Esophagus muscularis mucosa (tissue), 4 donors: ENCODE data around the gene SUN1. TPM values are rescaled to one million over a fixed set of nuclear protein-coding genes. Genes with fewer than 3 reads are reported as not detected.

Experiments used
- DNase-seq: peaks from one replicate; pipeline ENCODE4 v3.0.0-alpha.2; 2017; ENCODE audit errors: extremely low spot score
- H3K27ac ChIP-seq, 4 donors: fragments of 200-600 bp; sonication (generic); replicated peaks in 1 of 4; 1 replicate in 3 of 4; 2 replicates in 1 of 4; pipeline ENCODE4 v1.5.1; 2016 to 2019; ENCODE audit warnings: mild to moderate bottlenecking in 1 of 4
- H3K27me3 ChIP-seq, 4 donors: fragments of 200-600 bp; sonication (generic); one replicate each; pipeline versions ENCODE4 v1.5.1 to v1.6.0; 2016 to 2019
- H3K36me3 ChIP-seq, 4 donors: fragments of 200-600 bp; sonication (generic); one replicate each; pipeline ENCODE4 v1.5.1; 2016 to 2019
- H3K4me1 ChIP-seq, 4 donors: fragments of 200-600 bp; sonication (generic); one replicate each; pipeline ENCODE4 v1.5.1; 2016 to 2019
- H3K4me3 ChIP-seq, 4 donors: fragments of 200-600 bp; sonication (generic); 1 replicate in 2 of 4; 2 replicates in 2 of 4; pipeline ENCODE4 v1.5.1; 2016 to 2019; ENCODE audit warnings: mild to moderate bottlenecking in 4 of 4, moderate library complexity in 1 of 4
- H3K9me3 ChIP-seq, 4 donors: fragments of 200-600 bp; sonication (generic); 1 replicate in 3 of 4; 2 replicates in 1 of 4; pipeline ENCODE4 v1.5.1; 2016 to 2019
- EP300 ChIP-seq: sonication (generic); formaldehyde crosslinking; IDR thresholded peaks from one replicate; pipeline ENCODE4 v1.6.1; 2017; ENCODE audit warnings: antibody characterized with exemption
- POLR2A ChIP-seq: fragments of 450-650 bp; IDR thresholded peaks from one replicate; pipeline ENCODE4 v1.6.1; 2017; ENCODE audit warnings: antibody characterized with exemption, moderate library complexity, mild to moderate bottlenecking, low read depth
- POLR2AphosphoS5 ChIP-seq, 2 donors: sonication (generic); formaldehyde crosslinking; IDR thresholded peaks; one replicate each; pipeline ENCODE4 v1.6.1; 2017; ENCODE audit warnings: antibody characterized with exemption in 2 of 2
- WGBS: methylation state at CpG from one replicate; pipeline ENCODE4 v1.1.5; 2018; 5-methylcytosine and 5-hydroxymethylcytosine counted together
- intact Hi-C: fragments of 100-400 bp; cut with DNase I; formaldehyde crosslinking; loops from one replicate; pipeline ENCODE4 v1.15.1; 2023
- total RNA-seq, 4 donors: library from RNA; depleted of rRNA; stranded (reverse); fragments of >200 nt; gene quantifications; one replicate each; pipeline versions ENCODE4 v1.1.0 to v1.2.1, GENCODE V29; 2016
- TF ChIP-seq, protein P1 (sequence below), 3 experiments: fragments of 200-600 bp in 2 of 3; fragments of 450-650 bp in 1 of 3; sonication (generic) in 2 of 3; IDR thresholded peaks; one replicate each; pipeline ENCODE4 v1.5.1; 2017 to 2019; ENCODE audit warnings: antibody characterized with exemption in 3 of 3, mild to moderate bottlenecking in 2 of 3, moderate library complexity in 1 of 3

SUN1 gene
- total RNA-seq, 4 donors from 2014 or later, result 132 to 149 (median 147) TPM

DNA sequence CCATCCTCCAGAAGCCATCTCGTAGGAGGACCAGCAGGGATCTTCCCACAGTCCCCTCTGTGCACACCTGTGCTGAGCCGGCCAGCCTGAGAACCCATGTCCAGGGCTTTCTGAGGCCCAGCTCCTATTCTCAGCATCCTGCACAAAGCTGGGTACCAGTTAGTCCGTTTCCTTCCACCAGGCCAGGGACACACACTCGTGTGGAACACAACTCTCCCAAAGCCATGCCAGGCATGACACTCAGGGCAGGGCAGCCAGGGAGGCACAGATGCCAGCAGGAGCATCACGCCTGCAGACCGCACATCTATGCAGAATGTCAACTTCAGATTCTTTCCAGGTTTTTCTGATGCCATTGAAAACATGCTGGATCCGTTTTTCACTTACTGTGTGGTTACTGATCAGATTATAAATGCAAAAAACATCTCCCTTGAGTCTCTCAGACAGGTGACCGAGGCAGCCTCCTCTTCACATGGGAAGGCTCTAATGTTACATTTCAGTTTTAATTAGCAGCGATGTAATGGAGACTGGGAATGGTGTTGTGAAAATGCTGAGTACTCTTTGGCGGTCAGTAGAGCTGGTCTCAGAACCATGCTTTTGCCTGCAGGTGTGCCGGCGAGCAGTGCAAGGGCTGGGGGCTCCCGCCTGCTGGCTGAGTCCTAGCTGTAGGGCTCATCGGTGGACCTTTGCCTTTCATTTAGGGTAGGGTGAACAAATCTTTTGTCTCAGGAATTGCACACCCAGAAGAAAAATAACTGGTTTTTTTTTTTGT, 3.3 kb upstream of the SUN1 start:
- intact Hi-C loops, result no loop called here
- Histone ChIP-seq H3K9me3 (no peaks in the 10 kb centered on the region), H3K4me3 (no peak overlapping the region), H3K27me3 (no peaks in the 10 kb centered on the region), H3K36me3 (no peaks in the 10 kb centered on the region), H3K4me1 (peaks cover 92 to 97% (median 93%) of the 10 kb centered on the region in 4 donors), H3K27ac (peak overlapping the region; percentile 34 to 91 (median 64))
- no peak for DNase-seq
- TF ChIP-seq, protein P1, sequence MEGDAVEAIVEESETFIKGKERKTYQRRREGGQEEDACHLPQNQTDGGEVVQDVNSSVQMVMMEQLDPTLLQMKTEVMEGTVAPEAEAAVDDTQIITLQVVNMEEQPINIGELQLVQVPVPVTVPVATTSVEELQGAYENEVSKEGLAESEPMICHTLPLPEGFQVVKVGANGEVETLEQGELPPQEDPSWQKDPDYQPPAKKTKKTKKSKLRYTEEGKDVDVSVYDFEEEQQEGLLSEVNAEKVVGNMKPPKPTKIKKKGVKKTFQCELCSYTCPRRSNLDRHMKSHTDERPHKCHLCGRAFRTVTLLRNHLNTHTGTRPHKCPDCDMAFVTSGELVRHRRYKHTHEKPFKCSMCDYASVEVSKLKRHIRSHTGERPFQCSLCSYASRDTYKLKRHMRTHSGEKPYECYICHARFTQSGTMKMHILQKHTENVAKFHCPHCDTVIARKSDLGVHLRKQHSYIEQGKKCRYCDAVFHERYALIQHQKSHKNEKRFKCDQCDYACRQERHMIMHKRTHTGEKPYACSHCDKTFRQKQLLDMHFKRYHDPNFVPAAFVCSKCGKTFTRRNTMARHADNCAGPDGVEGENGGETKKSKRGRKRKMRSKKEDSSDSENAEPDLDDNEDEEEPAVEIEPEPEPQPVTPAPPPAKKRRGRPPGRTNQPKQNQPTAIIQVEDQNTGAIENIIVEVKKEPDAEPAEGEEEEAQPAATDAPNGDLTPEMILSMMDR (IDR thresholded peaks at IDR 0.05), result no peak
- TF ChIP-seq EP300 (no peak), POLR2A (no peak), POLR2AphosphoS5 (IDR thresholded peaks at IDR 0.05) (no peak)
- 87% methylated on average over 10 of the region's 14 CpGs for WGBS

- no peak for DNase-seq
- 68% methylated on average over 12 of the region's 12 CpGs for WGBS
- H3K27ac ChIP-seq, result peak overlapping the region; percentile 90 to 95 (median 92)
- no peaks in the 10 kb centered on the region for H3K27me3 ChIP-seq
- intact Hi-C loops, result loop anchor here (10.0 kb wide), 1 partner anchor 45 kb away; no protein-coding TSS in a partner anchor
- H3K4me3 ChIP-seq, result no peak overlapping the region
- H3K36me3 ChIP-seq, result peaks cover 0 to 4% (median 0%) of the 10 kb centered on the region in 4 donors
- TF ChIP-seq POLR2AphosphoS5 (IDR thresholded peaks at IDR 0.05) (no peak), EP300 (no peak), POLR2A (no peak)
- TF ChIP-seq, protein P1 (IDR thresholded peaks at IDR 0.05), result no peak
- H3K9me3 ChIP-seq, result no peaks in the 10 kb centered on the region
- peaks cover 92 to 97% (median 93%) of the 10 kb centered on the region in 4 donors for H3K4me1 ChIP-seq
Observed at GRCh38 chr7:830069-830468, 2.2 kb upstream of the SUN1 start.

DNA sequence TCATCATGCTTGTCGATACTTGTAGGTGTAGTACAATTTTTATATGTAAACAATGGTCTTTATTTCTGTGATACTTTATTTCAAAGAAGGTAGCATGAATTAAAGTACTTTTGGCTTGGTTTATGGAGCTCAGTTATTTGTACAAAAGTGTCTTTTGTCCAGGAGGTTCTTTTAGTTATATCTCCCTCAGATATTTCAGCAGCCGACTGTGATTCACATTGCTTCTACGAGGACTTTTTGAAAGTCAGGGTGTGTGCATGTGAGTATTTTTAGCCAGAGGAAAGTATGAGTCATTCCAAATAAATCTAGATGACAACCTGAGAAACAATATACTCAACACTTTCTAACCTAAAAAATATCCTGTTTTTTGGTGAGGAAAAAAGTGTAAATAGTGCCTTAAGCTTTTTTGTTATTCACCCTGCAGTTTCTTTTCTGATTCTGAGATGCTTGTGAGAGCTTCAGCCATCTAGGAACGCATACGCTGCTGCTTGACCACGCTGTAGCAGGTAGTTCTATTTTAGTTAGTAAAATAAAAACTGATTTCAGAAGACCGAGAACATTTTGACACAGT, 595 bp upstream of the SUN1 start:
- Histone ChIP-seq H3K4me1 (peaks cover 92 to 97% (median 94%) of the 10 kb centered on the region in 4 donors), H3K27ac (peak overlapping the region; percentile 90 to 95 (median 92)), H3K4me3 (peak overlapping the region; percentile 19 to 51 (median 33)), H3K27me3 (no peaks in the 10 kb centered on the region), H3K9me3 (no peaks in the 10 kb centered on the region), H3K36me3 (peaks cover 0 to 4% (median 0%) of the 10 kb centered on the region in 4 donors)
- WGBS, result 14% methylated on average over 7 of the region's 7 CpGs
- intact Hi-C loops, result loop anchor here (10.0 kb wide), 1 partner anchor 47 kb away; no protein-coding TSS in a partner anchor
- TF ChIP-seq EP300 (no peak), POLR2AphosphoS5 (IDR thresholded peaks at IDR 0.05) (peak; percentile 43 to 94)
- DNase-seq, result no peak

GRCh38 chr7:832968-833424, 720 bp downstream of the SUN1 start:
- TF ChIP-seq EP300 (no peak), POLR2A (no peak), POLR2AphosphoS5 (IDR thresholded peaks at IDR 0.05) (no peak)
- TF ChIP-seq, protein P1 (IDR thresholded peaks at IDR 0.05), result no peak
- H3K4me1 ChIP-seq, result peaks cover 94 to 97% (median 97%) of the 10 kb centered on the region in 4 donors
- peak overlapping the region in 3 of 4 donors; percentile 32 to 51 (median 34) for H3K4me3 ChIP-seq
- no peaks in the 10 kb centered on the region for H3K9me3 ChIP-seq
- peaks cover 0 to 4% (median 1%) of the 10 kb centered on the region in 4 donors for H3K36me3 ChIP-seq
- DNase-seq, result no peak
- peak overlapping the region; percentile 90 to 95 (median 92) for H3K27ac ChIP-seq
- 63% methylated on average over 15 of the region's 15 CpGs for WGBS
- H3K27me3 ChIP-seq, result no peaks in the 10 kb centered on the region
- intact Hi-C loops, result loop anchor here (10.0 kb wide), 1 partner anchor 48 kb away; no protein-coding TSS in a partner anchor
